OCI-LY7 (cell line): ENCODE results near the gene RFT1. TPM values are rescaled to one million over a fixed set of nuclear protein-coding genes. Genes with fewer than 3 reads are reported as not detected.
A peak's percentile ranks its signal among the peaks of the same experiment; 100 is the strongest.

Experiments
- BruUV-seq: library from RNA; stranded (reverse); fragments of 400-500 nt; replicated peaks from 2 replicates; lab custom pipeline; 2021; lab: Mats Ljungman, UMichigan
- CTCF ChIA-PET: fragments of 300-600 bp; sonication (Branson Sonifier 250); formaldehyde crosslinking; loops from one replicate; lab custom pipeline; 2022; ENCODE audit warnings: antibody characterized with exemption; ENCODE audit not compliant: unreplicated experiment; lab: Charles Lee
- POLR2A ChIA-PET: fragments of 300-600 bp; sonication (Branson Sonifier 250); formaldehyde crosslinking; loops from one replicate; lab custom pipeline; 2022; ENCODE audit warnings: antibody characterized with exemption; lab: Charles Lee
- DNase-seq: peaks from one replicate; pipeline ENCODE4 v3.0.0-alpha.2; 2015; ENCODE audit warnings: low spot score
- H2AFZ ChIP-seq: fragments of 200-600 bp; sonication (generic), shearing (Covaris generic); 2 replicates; pipeline ENCODE4 v1.6.1; 2014; ENCODE audit warnings: mild to moderate bottlenecking, antibody characterized with exemption, low read length, moderate library complexity
- H3K27ac ChIP-seq: fragments of 200-600 bp; sonication (generic); 2 replicates; pipeline ENCODE4 v1.5.1; 2014; ENCODE audit warnings: mixed run types, low read depth, mild to moderate bottlenecking, moderate library complexity, low read length, inconsistent platforms; ENCODE audit not compliant: poor library complexity, severe bottlenecking
- H3K36me3 ChIP-seq: fragments of 200-600 bp; sonication (generic); 2 replicates; pipeline ENCODE4 v1.6.1; 2014; ENCODE audit warnings: mild to moderate bottlenecking, antibody characterized with exemption, low read length, moderate library complexity, mixed read lengths; ENCODE audit not compliant: insufficient read depth
- H3K4me1 ChIP-seq: fragments of 200-600 bp; sonication (generic); 2 replicates; pipeline ENCODE4 v1.5.1; 2014; ENCODE audit warnings: mild to moderate bottlenecking, low read length; ENCODE audit not compliant: insufficient read depth, poor library complexity, severe bottlenecking
- H3K4me2 ChIP-seq: fragments of 200-600 bp; sonication (generic); 2 replicates; pipeline ENCODE4 v1.6.1; 2014; ENCODE audit warnings: mild to moderate bottlenecking, low read length
- H3K4me3 ChIP-seq: fragments of 200-600 bp; sonication (generic); 2 replicates; pipeline ENCODE4 v1.5.1; 2014; ENCODE audit warnings: mild to moderate bottlenecking, low read depth, low read length; ENCODE audit not compliant: poor library complexity, severe bottlenecking
- H3K79me2 ChIP-seq: fragments of 200-600 bp; sonication (generic); 2 replicates; pipeline ENCODE4 v1.6.1; 2016; ENCODE audit warnings: low read depth, mild to moderate bottlenecking, low read length, moderate library complexity, mixed read lengths; ENCODE audit not compliant: insufficient read depth
- H3K9me2 ChIP-seq: fragments of 200-600 bp; sonication (generic); 2 replicates; pipeline ENCODE4 v1.6.1; 2016; ENCODE audit warnings: mild to moderate bottlenecking, low read length, mixed read lengths; ENCODE audit not compliant: insufficient read depth
- H3K9me3 ChIP-seq: fragments of 200-600 bp; sonication (generic); 2 replicates; pipeline ENCODE4 v1.6.1; 2014; ENCODE audit warnings: mild to moderate bottlenecking, mixed run types, low read length, mixed read lengths
- H4K20me1 ChIP-seq: fragments of 200-600 bp; sonication (generic); 2 replicates; pipeline ENCODE4 v1.6.1; 2014; ENCODE audit warnings: mild to moderate bottlenecking, antibody characterized with exemption, low read length, moderate library complexity, mixed read lengths; ENCODE audit not compliant: insufficient read depth
- CTCF ChIP-seq: fragments of 200-600 bp; sonication (generic); conservative IDR thresholded peaks from 2 replicates; pipeline ENCODE4 v1.5.1; 2014; ENCODE audit warnings: mild to moderate bottlenecking, antibody characterized with exemption, low read length, moderate library complexity, mixed read lengths
- EZH2phosphoT487 ChIP-seq: fragments of 200-600 bp; sonication (generic); IDR thresholded peaks from 2 replicates; pipeline ENCODE4 v1.6.1; 2018; ENCODE audit warnings: low read depth, borderline replicate concordance, mild to moderate bottlenecking, mixed run types, antibody characterized with exemption, low read length, moderate library complexity, mixed read lengths
- intact Hi-C: fragments of 100-400 bp; cut with micrococcal nuclease; formaldehyde crosslinking; loops from one replicate; pipeline ENCODE4 v1.10.0; 2022; ENCODE audit not compliant: unreplicated experiment
- total RNA-seq, 2 experiments: library from RNA; depleted of rRNA in 1 of 2; stranded (reverse); fragments of >200 nt in 1 of 2; shearing (Covaris generic) in 1 of 2; gene quantifications; 2 replicates each; pipeline ENCODE4 v1.2.3, GENCODE V29; 2014 to 2022

RFT1 gene
- total RNA-seq, 2 experiments from 2014 or later, result 9.9 to 34.7 TPM

GRCh38 chr3:53162672-53163443 lies 32.6 kb upstream of the RFT1 start:
- peaks cover 43% of the 10 kb centered on the region; the same call in 1 of the 2 replicates for H3K36me3 ChIP-seq
- no peak for TF ChIP-seq EZH2phosphoT487
- 0 out of 2 replicates have a peak, but pooled peaks have one; percentile 15 for TF ChIP-seq CTCF
- H3K9me2 ChIP-seq, result no peaks in the 10 kb centered on the region
- H4K20me1 ChIP-seq, result peaks cover 14% of the 10 kb centered on the region; the same call in 1 of the 2 replicates
- peak overlapping the region; percentile 96 for H3K4me3 ChIP-seq
- H3K4me2 ChIP-seq, result peak overlapping the region; percentile 91
- H3K27ac ChIP-seq, result peak overlapping the region; percentile 94
- intact Hi-C loops, result no loop called here
- BruUV-seq, result no TSS peak
- no peak overlapping the region for H2AFZ ChIP-seq
- H3K79me2 ChIP-seq, result peaks cover 65% of the 10 kb centered on the region
- POLR2A ChIA-PET, result interaction anchor here (3.4 kb wide), 1 partner anchor 33 kb away, joined by 10 read pairs; no protein-coding TSS in a partner anchor
- CTCF ChIA-PET, result interaction anchor here (0.6 to 1.4 kb wide), 2 partner anchors 32 to 34 kb away, joined by 3 to 4 read pairs; no protein-coding TSS in a partner anchor
- peak; percentile 23 for DNase-seq
- H3K9me3 ChIP-seq, result no peaks in the 10 kb centered on the region
- H3K4me1 ChIP-seq, result peaks cover 79% of the 10 kb centered on the region

DNA sequence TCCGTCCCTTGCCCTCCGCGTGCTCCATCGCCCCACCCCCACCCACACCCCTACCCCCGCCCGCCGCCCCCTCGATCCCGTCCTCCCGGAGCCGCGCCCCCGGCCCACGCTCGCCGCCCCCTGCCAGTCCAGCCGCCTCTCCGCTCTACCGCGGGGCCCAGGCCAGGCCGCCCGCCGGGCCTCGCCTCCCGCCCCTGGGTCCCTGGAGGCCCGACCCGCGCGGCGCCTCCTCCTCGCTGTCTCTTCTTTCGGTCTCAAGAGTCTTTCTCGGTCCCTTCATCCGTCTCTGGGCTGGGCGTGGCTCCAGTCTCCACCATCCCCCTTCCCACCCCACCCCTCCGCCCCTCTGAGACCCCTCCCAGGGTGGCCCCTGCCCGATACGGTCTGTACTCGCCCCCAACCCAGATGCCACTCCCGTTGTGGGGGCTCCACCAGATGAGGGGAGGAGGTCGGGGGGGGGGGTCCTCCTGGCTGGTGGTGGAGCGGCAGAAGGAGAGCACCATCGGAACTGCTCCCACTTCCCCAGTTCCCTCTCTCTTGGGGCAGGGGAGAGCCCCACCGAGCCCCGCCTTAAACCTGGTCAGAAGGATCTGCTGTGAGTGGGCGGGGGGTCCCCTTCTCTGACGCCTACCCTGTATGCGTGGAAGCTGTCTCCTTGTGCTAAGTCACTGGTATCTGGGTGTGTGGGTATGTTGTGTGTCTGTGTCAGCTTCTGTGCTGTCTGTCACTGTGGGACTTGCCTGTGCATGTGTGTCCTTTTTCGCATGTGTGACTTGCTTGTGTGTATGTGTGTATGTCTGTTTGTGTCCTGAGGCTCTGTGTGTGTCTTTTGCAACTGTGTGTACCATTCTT lies 31.8 kb upstream of the RFT1 start:
- Histone ChIP-seq H3K4me2 (peak overlapping the region; percentile 91), H3K79me2 (peaks cover 57% of the 10 kb centered on the region), H3K4me3 (peak overlapping the region; percentile 96), H3K27ac (peak overlapping the region; percentile 94), H3K9me3 (no peaks in the 10 kb centered on the region), H3K36me3 (peaks cover 42% of the 10 kb centered on the region; the same call in 1 of the 2 replicates), H3K4me1 (peaks cover 79% of the 10 kb centered on the region), H2AFZ (no peak overlapping the region), H4K20me1 (peaks cover 14% of the 10 kb centered on the region; the same call in 1 of the 2 replicates), H3K9me2 (no peaks in the 10 kb centered on the region)
- DNase-seq, result peak; percentile 71
- TF ChIP-seq EZH2phosphoT487 (no peak), CTCF (no peak)
- no TSS peak for BruUV-seq
- POLR2A ChIA-PET, result interaction anchor here (3.4 kb wide), 1 partner anchor 34 kb away, joined by 10 read pairs; no protein-coding TSS in a partner anchor
- intact Hi-C loops, result loop anchor here (1.0 kb wide), 1 partner anchor 30 kb away; no protein-coding TSS in a partner anchor
- CTCF ChIA-PET, result no interaction called here
